HG02610 (cell line): ENCODE results near the gene SHLD2.
A peak's percentile ranks its signal among the peaks of the same experiment; 100 is the strongest.
"Not testable (repeated sequence)": the region's sequence is repeated elsewhere in the genome, so short reads cannot be mapped to it uniquely, and the experiment has no call there.

Experiments
- ATAC-seq: cut with Tn5 transposase; IDR thresholded peaks from one replicate; pipeline ENCODE4 v1.9.1; 2021; ENCODE audit warnings: mild to moderate bottlenecking, moderate library complexity; ENCODE audit not compliant: unreplicated experiment

Gene SHLD2

DNA sequence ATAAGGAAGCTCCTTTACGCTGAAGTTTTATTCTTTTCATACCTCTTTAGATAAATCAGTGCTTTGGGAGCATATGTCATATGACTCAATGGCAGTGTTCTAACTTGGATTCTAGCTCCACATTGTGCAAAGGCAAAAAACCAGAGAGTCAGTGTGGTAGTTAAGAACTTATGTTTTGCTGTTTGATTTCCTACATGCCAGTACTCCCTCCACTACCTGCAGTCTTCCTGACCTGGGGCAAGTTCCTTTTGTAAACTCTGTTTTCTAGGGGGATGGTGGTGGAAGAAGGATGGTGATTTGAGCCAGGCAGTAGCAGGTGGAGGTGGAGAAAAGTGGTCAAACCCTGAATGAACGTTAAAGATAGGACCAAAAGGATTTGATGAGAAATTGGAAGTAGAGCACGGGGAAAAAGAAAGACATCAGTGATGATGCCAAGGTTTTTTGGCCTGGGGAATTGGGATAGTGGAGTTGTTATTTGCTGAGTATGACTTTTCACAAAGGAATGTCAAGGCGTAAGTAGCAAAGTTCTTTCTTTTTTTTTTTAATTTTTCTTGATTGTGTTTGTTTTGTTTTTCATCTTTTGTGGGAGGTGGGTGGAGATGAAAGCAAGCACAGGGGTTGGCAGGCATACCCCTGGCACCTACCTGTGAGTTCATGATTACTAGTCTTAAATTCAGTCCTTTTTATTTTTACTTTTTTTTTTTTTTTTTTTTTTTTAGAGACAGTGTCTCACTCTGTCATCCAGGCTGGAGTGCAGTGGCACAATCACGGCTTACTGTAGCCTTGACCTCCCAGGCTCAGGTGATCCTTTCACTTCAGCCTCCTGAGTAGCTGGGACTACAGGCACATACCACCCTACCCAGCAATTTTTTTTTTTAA is 47.5 kb downstream of the SHLD2 start:
- ATAC-seq, result not testable (repeated sequence)

DNA sequence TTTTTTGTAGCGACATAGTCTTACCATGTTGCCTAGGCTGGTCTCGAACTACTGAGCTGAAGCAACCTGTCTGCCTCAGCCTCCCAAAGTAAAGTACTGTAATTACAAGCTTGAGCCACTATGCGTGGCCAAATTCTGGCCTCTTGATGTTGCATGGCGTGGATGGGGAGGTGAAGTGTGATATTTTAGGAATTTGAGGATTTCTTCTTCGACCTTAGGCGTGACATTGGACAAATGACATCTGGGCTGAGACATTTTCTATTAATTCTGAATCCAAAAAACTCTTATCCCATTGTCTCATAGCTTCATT is 48.1 kb downstream of the SHLD2 start:
- ATAC-seq, result not testable (repeated sequence)

DNA sequence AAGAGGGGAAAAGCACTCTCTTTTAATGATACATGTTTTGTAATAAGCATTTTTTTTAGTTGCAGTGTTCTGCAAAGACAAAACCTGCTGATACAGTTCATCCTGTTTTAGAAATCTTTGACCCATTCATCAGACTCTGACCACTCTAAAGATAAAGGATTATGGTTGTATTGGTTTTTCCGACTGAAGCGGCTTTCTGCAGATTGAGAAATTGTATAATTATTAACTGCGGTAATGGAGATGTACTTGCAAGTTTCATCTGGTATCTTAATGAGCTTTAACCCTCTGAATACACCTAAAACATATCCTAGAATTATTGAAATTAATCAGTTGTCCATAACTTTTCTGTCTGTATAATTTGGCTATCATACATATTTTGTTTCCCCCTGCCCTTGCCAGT is 50.6 kb downstream of the SHLD2 start:
- not testable (repeated sequence) for ATAC-seq

DNA sequence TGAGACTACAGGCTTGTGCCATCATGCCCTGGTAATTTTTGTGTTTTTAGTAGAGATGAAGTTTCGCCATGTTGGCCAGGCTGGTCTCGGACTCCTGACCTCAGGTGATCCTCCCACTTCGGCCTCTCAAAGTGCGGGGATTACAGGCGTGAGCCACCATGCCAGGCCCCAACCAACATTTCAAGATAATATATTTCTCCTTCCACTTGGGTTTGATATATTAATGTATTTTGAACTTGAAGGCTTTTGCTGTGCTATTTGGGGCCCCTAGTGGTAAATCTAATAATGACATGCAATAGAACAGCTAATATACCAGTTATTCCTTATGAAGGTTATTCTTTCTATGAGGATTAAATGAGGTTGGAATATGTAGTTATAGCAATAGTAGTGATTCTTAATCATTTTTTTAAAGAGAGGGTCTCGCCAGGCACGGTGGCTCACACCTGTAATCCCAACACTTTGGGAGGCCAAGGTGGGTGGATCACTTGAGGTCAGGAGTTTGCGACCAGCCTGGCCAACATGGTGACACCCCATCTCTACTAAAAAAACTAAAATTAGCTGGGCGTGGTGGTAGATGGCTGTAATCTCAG is 54.1 kb downstream of the SHLD2 start:
- not testable (repeated sequence) for ATAC-seq

DNA sequence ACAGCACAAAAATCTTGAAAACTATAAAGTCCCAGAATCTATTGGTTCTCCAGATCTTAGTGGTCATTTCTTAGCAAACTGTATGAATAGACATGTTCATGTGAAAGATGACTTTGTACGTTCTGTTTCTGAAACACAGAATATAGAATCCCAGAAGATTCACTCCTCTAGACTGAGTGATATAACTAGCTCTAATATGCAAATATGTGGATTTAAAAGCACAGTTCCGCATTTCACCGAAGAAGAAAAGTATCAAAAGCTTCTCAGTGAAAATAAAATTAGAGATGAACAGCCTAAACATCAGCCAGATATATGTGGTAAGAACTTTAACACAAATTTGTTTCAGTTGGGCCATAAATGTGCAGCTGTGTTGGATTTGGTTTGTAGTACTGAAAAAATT is 56.5 kb downstream of the SHLD2 start:
- ATAC-seq, result not testable (repeated sequence)

GRCh38 chr10:87156841-87157240 is 61.8 kb downstream of the SHLD2 start:
- ATAC-seq, result not testable (repeated sequence)

GRCh38 chr10:87157821-87158220 is 62.8 kb downstream of the SHLD2 start:
- not testable (repeated sequence) for ATAC-seq

DNA sequence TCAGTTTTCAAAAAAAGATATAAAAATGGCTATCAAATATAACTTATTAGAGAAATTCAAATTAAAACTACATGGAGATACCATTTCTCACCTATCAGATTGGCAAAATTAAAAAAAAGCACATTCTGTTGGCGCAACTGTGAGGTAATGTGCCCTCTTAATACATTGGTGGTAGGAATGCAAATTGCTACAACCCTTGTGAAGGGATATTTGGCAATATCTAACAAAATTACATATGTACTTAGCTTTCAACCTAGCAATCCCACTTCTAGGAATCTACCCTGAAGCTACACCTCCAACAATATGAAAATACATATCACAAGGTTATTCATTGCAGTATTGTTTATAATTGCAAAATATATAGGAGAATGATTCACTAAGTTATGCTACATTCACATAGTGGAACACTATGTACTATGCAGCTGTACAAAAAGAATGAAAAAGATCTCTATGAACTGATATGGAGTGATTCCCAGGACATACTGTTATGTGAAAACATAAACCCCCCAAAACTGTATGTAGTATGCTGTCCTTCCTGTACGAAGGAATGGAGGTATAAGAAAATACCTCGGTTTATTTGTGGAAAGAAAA is 67.8 kb downstream of the SHLD2 start:
- ATAC-seq, result not testable (repeated sequence)

GRCh38 chr10:87163414-87163813 is 68.4 kb downstream of the SHLD2 start:
- not testable (repeated sequence) for ATAC-seq

GRCh38 chr10:87169857-87170256 is 74.9 kb downstream of the SHLD2 start:
- ATAC-seq, result not testable (repeated sequence)

GRCh38 chr10:87170705-87171104 is 75.7 kb downstream of the SHLD2 start:
- ATAC-seq, result not testable (repeated sequence)

- ATAC-seq, result not testable (repeated sequence)
Observed at GRCh38 chr10:87171670-87172069, 76.7 kb downstream of the SHLD2 start.

GRCh38 chr10:87172178-87172577 is 77.2 kb downstream of the SHLD2 start:
- not testable (repeated sequence) for ATAC-seq

DNA sequence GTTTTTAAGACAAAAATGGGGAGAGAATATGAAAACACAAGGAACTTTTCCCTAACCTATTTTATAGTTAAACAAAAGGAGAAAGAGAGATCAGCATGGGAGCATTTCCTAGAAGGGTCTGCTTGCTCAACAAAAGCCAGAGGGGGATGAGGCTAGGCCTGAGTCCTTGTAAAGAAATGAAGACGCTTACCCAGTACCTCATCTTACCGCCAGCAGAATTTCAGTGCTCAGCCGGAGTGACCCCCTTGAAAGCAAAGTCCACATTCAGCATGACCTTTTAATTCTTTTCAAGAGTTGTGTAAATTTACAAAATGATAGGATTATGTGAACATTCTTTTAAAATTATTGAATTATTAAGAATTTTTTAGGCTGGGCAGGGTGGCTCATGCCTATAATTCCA is 82.6 kb downstream of the SHLD2 start:
- ATAC-seq, result not testable (repeated sequence)

DNA sequence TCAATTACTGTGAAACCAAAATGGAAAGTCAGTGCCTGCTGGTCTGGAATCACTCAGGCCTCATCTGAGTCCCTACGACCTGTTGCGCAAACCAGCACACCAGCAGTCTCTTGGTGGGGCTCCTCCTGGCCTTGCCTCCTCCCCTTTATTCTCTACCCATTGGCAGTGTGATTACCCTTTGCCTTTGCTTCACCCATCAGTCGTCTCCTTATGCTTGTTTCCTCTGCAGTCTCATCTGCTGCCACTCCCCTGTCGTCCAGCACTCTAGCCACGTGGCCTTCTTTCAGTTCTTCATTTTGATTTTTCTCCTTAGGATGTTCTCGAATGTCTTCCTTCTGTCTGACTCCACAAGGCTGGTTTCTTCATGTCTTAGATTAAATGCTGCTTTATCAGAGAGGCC is 89.4 kb downstream of the SHLD2 start:
- ATAC-seq, result not testable (repeated sequence)

- not testable (repeated sequence) for ATAC-seq
Observed at GRCh38 chr10:87186016-87186415, 91.0 kb downstream of the SHLD2 start.

DNA sequence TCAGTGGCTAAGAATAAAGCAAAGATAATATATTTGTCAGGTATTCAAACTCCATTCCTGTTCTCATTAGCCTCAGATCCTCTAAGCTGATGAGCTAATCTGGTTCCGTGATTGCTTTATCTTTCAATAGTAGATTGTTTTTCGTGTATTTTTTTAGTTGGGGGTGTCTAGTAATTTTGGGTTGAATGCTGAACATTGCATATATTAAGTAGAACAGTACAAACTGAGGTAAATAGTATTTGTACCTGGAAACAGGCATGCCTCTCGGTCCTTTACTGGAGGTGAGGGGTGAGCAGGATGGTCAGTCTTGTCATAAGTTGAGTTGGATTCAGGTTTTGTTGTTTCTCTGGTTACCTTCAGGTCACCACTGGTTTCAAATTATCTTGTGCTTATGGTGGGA is 92.6 kb downstream of the SHLD2 start:
- not testable (repeated sequence) for ATAC-seq

GRCh38 chr10:87191841-87192240 is 96.8 kb downstream of the SHLD2 start:
- not testable (repeated sequence) for ATAC-seq

- ATAC-seq, result peak; percentile 56
Observed at GRCh38 chr10:87200924-87201323, 105.9 kb downstream of the SHLD2 start.

GRCh38 chr10:87204801-87205200 is 109.8 kb downstream of the SHLD2 start:
- peak; percentile 42 for ATAC-seq

DNA sequence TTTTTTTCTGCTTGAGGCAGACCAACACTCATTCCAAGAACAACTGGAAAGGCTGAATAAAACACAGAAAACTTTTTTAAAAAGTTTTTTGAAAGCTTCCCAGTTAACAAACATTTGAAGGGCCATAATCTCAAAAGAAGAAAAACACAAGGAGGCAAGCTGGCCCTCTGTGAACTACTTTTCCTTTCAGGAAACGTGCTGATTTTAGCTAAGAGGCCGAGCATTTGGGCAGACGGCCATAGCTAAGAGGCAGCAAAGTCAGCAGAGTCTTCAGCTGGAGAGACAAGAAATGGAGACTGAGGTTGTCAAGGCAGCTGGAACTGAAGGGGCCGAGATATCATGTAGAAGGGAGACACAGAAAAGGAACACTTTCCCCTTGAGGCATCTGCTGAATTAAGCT is 111.9 kb downstream of the SHLD2 start:
- not testable (repeated sequence) for ATAC-seq

DNA sequence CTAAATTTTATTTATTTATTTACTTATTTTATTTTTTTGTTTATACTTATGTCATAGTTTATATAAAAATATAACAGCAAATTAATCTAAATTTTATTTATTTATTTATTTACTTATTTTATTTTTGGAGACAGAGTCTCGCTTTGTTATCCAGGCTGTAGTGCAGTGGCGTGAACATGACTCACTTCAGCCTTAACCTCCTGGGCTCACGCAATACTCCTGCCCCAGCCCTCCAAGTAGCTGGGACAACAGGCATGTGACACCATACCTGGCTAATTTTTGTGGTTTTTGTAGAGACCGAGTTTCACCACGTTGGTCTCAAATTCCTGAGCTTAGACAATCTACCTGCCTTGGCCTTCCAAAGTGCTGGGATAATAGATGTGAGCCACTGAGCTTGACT is 115.3 kb downstream of the SHLD2 start:
- not testable (repeated sequence) for ATAC-seq
